MM.1S (cell line): ENCODE measurements around the gene CCDC102B.

ENCODE experiments used
- DNase-seq: peaks from one replicate; pipeline ENCODE4 v3.0.0-alpha.2; 2015
- H2AFZ ChIP-seq: fragments of 300-600 bp; sonication (generic); 2 replicates; pipeline ENCODE4 v1.6.0; 2016; ENCODE audit warnings: antibody characterized with exemption, low read length
- H3F3A ChIP-seq: fragments of 300-600 bp; sonication (generic); 2 replicates; pipeline ENCODE4 v1.6.1; 2016; ENCODE audit warnings: mild to moderate bottlenecking, antibody characterized with exemption, low read length, moderate library complexity, mixed read lengths; ENCODE audit not compliant: insufficient read depth
- H3K27ac ChIP-seq: fragments of 300-600 bp; sonication (generic); 2 replicates; pipeline ENCODE4 v1.5.1; 2016; ENCODE audit warnings: mild to moderate bottlenecking, low read length
- H3K27me3 ChIP-seq: fragments of 300-600 bp; sonication (generic); replicated peaks from 2 replicates; pipeline ENCODE4 v1.6.0; 2016; ENCODE audit warnings: low read length; ENCODE audit not compliant: insufficient read depth
- H3K36me3 ChIP-seq: fragments of 300-600 bp; sonication (generic); replicated peaks from 2 replicates; pipeline ENCODE4 v1.6.1; 2016; ENCODE audit warnings: mild to moderate bottlenecking, low read length, mixed read lengths; ENCODE audit not compliant: insufficient read depth
- H3K4me1 ChIP-seq: fragments of 300-600 bp; sonication (generic); 2 replicates; pipeline ENCODE4 v1.6.1; 2016; ENCODE audit warnings: low read length, mixed read lengths
- H3K4me2 ChIP-seq: fragments of 300-600 bp; sonication (generic); 2 replicates; pipeline ENCODE4 v1.6.0; 2016; ENCODE audit warnings: low read depth, low read length
- H3K4me3 ChIP-seq: fragments of 300-600 bp; sonication (generic); 2 replicates; pipeline ENCODE4 v1.5.1; 2016; ENCODE audit warnings: low read length, mixed read lengths
- H3K79me2 ChIP-seq: fragments of 300-600 bp; sonication (generic); 2 replicates; pipeline ENCODE4 v1.6.1; 2016; ENCODE audit warnings: mixed run types, low read length, mixed read lengths
- H3K9ac ChIP-seq: fragments of 300-600 bp; sonication (generic); 2 replicates; pipeline ENCODE4 v1.6.1; 2016; ENCODE audit warnings: low read length, mixed read lengths
- H3K9me2 ChIP-seq: fragments of 300-600 bp; sonication (generic); replicated peaks from 2 replicates; pipeline ENCODE4 v1.6.1; 2016; ENCODE audit warnings: mild to moderate bottlenecking, low read length, mixed read lengths; ENCODE audit not compliant: insufficient read depth
- H3K9me3 ChIP-seq: fragments of 300-600 bp; sonication (generic); replicated peaks from 2 replicates; pipeline ENCODE4 v1.6.1; 2016; ENCODE audit warnings: mild to moderate bottlenecking, low read length, mixed read lengths; ENCODE audit not compliant: insufficient read depth
- H4K20me1 ChIP-seq: fragments of 300-600 bp; sonication (generic); 2 replicates; pipeline ENCODE4 v1.6.1; 2016; ENCODE audit warnings: mild to moderate bottlenecking, low read length, moderate library complexity, mixed read lengths; ENCODE audit not compliant: insufficient read depth
- CTCF ChIP-seq: fragments of 300-600 bp; sonication (generic); IDR thresholded peaks from 2 replicates; pipeline ENCODE4 v1.5.1; 2016; ENCODE audit warnings: antibody characterized with exemption, low read length, mixed read lengths
- EZH2 ChIP-seq: fragments of 300-600 bp; sonication (generic); optimal IDR thresholded peaks from 2 replicates; pipeline ENCODE3; 2017; ENCODE audit warnings: low read depth, mild to moderate bottlenecking, antibody characterized with exemption, low read length, mixed read lengths
- EZH2phosphoT487 ChIP-seq: fragments of 300-600 bp; sonication (generic); IDR thresholded peaks from 2 replicates; pipeline ENCODE4 v1.6.1; 2018; ENCODE audit warnings: antibody characterized with exemption, low read length

Gene CCDC102B

GRCh38 chr18:69085951-69086350, 288.1 kb downstream of the CCDC102B start:
- H3F3A ChIP-seq: no peaks in the 10 kb centered on the region
- no peak overlapping the region for H3K9ac ChIP-seq
- H3K9me2 ChIP-seq: no peaks in the 10 kb centered on the region
- TF ChIP-seq EZH2 (no peak), CTCF (no peak), EZH2phosphoT487 (no peak)
- no peaks in the 10 kb centered on the region for H3K27me3 ChIP-seq
- no peaks in the 10 kb centered on the region for H3K79me2 ChIP-seq
- H3K4me1 ChIP-seq: no peaks in the 10 kb centered on the region
- no peak overlapping the region for H2AFZ ChIP-seq
- DNase-seq: no peak
- H3K4me2 ChIP-seq: no peak overlapping the region
- H3K27ac ChIP-seq: no peak overlapping the region
- H3K36me3 ChIP-seq: no peaks in the 10 kb centered on the region
- no peaks in the 10 kb centered on the region for H4K20me1 ChIP-seq
- H3K9me3 ChIP-seq: no peaks in the 10 kb centered on the region
- no peak overlapping the region for H3K4me3 ChIP-seq

- no peak overlapping the region for H3K27ac ChIP-seq
- no peaks in the 10 kb centered on the region for H3K36me3 ChIP-seq
- H3K27me3 ChIP-seq: no peaks in the 10 kb centered on the region
- no peaks in the 10 kb centered on the region for H3K9me2 ChIP-seq
- no peaks in the 10 kb centered on the region for H3K4me1 ChIP-seq
- no peaks in the 10 kb centered on the region for H3K79me2 ChIP-seq
- no peak for TF ChIP-seq EZH2phosphoT487
- no peak for TF ChIP-seq EZH2
- no peak for TF ChIP-seq CTCF
- H3F3A ChIP-seq: no peaks in the 10 kb centered on the region
- no peak overlapping the region for H2AFZ ChIP-seq
- no peak overlapping the region for H3K9ac ChIP-seq
- no peak overlapping the region for H3K4me3 ChIP-seq
- no peak overlapping the region for H3K4me2 ChIP-seq
- H4K20me1 ChIP-seq: no peaks in the 10 kb centered on the region
- DNase-seq: no peak
- H3K9me3 ChIP-seq: no peaks in the 10 kb centered on the region
Measured at GRCh38 chr18:69088973-69089372, 291.1 kb downstream of the CCDC102B start.

- Histone ChIP-seq H4K20me1 (no peaks in the 10 kb centered on the region), H3K4me2 (no peak overlapping the region), H3K9me2 (no peaks in the 10 kb centered on the region), H3K4me3 (no peak overlapping the region), H3F3A (no peaks in the 10 kb centered on the region), H3K9ac (no peak overlapping the region), H2AFZ (no peak overlapping the region), H3K27ac (no peak overlapping the region), H3K27me3 (no peaks in the 10 kb centered on the region), H3K9me3 (no peaks in the 10 kb centered on the region; the same call in 1 of the 2 replicates), H3K4me1 (peaks cover 6% of the 10 kb centered on the region; the same call in 1 of the 2 replicates), H3K79me2 (no peaks in the 10 kb centered on the region), H3K36me3 (no peaks in the 10 kb centered on the region)
- no peak for TF ChIP-seq EZH2phosphoT487
- DNase-seq: peak; percentile 46
Measured at GRCh38 chr18:69097349-69097748, 299.5 kb downstream of the CCDC102B start.

GRCh38 chr18:69102959-69103358, 305.1 kb downstream of the CCDC102B start:
- Histone ChIP-seq H3K36me3 (no peaks in the 10 kb centered on the region), H3K9me3 (no peaks in the 10 kb centered on the region; the same call in 1 of the 2 replicates), H3K79me2 (no peaks in the 10 kb centered on the region), H3K4me1 (no peaks in the 10 kb centered on the region), H3K27me3 (no peaks in the 10 kb centered on the region), H3K4me2 (no peak overlapping the region), H3K4me3 (no peak overlapping the region), H2AFZ (no peak overlapping the region), H3K27ac (no peak overlapping the region), H4K20me1 (no peaks in the 10 kb centered on the region), H3F3A (no peaks in the 10 kb centered on the region), H3K9me2 (no peaks in the 10 kb centered on the region), H3K9ac (no peak overlapping the region)
- no peak for DNase-seq
- TF ChIP-seq EZH2phosphoT487: no peak
- no peak for TF ChIP-seq EZH2
- TF ChIP-seq CTCF: no peak
